WI38 (cell line): ENCODE results near the gene CPLX4.
A peak's percentile ranks its signal among the peaks of the same experiment; 100 is the strongest.
"Not testable (repeated sequence)": the region's sequence is repeated elsewhere in the genome, so short reads cannot be mapped to it uniquely, and the experiment has no call there.

Experiments
- H3K4me3 ChIP-seq: 2 replicates; pipeline ENCODE4 v1.5.1; 2011; ENCODE audit warnings: low read depth, mild to moderate bottlenecking, control low read depth, low read length
- TF ChIP-seq, protein P1 (sequence below): IDR thresholded peaks from 2 replicates; pipeline ENCODE4 v1.5.1; 2012; ENCODE audit warnings: low read depth, mild to moderate bottlenecking, control low read depth, low read length

CPLX4 gene

DNA sequence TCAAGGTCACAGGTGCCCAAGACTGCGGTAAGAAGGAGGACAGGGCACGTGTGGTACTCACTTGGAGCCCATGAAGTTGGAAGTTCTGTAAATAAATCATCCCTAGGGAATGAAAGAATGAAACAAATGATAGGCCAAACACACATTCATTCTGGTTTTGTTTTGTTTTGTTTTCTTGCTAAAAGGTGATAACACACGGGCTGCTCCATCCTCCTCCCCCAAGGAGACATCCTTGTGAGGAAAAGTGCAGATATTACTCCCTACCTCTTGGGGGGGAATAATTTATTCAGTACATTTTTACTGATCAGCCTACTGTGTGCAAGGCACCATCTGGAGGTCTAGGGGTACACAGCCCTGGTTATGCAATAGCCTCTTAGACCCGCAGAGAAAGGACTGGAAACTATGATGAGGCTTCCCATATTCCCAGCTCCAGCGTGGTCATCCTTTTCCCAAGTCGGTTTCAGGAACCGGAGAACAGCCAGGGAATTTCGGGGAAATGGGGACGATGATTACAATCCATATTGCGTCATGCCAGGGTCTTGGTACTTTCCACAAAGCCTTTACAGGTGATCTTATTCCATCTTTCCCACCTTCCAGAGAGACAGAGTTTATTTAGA lies 51.5 kb downstream of the CPLX4 start:
- TF ChIP-seq, protein P1, sequence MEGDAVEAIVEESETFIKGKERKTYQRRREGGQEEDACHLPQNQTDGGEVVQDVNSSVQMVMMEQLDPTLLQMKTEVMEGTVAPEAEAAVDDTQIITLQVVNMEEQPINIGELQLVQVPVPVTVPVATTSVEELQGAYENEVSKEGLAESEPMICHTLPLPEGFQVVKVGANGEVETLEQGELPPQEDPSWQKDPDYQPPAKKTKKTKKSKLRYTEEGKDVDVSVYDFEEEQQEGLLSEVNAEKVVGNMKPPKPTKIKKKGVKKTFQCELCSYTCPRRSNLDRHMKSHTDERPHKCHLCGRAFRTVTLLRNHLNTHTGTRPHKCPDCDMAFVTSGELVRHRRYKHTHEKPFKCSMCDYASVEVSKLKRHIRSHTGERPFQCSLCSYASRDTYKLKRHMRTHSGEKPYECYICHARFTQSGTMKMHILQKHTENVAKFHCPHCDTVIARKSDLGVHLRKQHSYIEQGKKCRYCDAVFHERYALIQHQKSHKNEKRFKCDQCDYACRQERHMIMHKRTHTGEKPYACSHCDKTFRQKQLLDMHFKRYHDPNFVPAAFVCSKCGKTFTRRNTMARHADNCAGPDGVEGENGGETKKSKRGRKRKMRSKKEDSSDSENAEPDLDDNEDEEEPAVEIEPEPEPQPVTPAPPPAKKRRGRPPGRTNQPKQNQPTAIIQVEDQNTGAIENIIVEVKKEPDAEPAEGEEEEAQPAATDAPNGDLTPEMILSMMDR: no peak

DNA sequence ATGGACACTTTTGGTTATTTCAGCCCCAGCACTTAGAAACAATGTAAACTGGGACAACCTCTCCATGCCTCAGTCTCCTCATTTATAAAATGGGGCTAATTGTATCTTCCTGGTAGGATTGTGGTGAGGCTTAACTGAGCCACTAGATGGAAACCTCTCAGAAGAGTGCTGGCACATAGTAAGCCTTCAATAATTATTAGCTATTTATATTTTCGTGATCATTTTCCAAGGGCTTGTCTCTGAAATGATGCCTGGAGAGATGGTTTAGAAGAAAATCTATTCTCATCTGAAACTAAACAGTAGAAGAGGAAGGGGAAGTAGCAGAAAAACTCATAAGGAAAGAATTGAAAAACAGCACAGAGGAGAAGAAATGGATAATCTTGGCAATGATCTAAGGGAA lies 52.0 kb downstream of the CPLX4 start:
- TF ChIP-seq, protein P1: no peak
- H3K4me3 ChIP-seq: no peak overlapping the region

More for the DNA sequence above, 51.5 kb downstream of the CPLX4 start:
- H3K4me3 ChIP-seq: no peak overlapping the region

DNA sequence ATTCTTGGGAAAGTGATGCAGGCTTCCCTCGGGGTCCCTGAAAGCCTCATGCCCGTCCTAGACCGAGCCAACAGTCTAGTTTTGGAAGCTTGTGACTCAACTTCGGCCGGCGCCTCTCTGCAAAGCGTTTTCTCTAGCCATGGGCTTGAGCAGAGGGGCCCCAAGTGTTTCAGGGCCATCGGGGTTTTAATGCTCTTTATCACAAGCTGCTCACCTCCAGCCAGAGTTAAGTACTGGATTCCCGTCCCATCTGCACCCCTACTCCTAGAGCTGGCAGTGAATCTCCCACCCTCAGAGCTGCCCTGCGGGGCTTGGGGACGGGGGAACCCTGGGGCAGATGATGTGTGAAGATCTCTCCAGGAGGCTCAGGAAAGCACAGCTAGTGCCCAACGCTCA lies 52.5 kb downstream of the CPLX4 start:
- TF ChIP-seq, protein P1: no peak
- no peak overlapping the region for H3K4me3 ChIP-seq

DNA sequence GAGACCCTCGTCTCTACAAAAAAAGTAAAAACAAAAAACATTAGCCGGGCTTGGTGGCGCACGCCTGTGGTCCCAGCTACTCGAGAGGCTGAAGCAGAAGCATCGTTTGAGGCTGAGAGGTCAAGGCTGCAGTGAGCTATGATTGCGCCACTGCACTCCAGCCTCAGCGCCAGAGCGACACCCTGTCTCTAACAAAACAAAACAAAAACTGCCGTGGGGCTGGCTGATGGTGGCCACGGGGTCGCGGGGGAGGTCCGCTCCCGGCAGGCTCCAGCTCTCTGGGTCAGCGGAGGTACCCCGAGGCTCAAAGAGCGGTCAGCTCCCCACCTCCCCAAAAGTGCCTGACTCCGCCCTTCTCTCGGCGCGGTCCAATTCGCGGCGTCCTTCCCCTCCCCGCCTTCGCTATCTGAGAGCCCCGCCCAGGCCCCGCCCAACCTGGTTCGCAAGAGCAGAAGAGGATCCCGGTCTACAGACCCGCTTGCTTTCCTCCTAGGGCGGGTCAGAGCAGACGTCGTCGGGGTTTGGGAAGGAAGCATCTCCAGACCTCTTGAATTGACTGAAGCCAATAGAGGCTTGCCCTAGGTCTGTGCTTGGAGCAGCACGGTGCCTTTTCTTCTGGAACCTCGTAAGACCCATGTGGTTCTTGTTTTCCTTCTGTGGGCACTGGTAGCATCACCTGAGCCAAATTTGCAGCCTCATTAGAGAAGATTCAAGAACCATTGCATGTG lies 53.0 kb downstream of the CPLX4 start:
- TF ChIP-seq, protein P1: no peak
- H3K4me3 ChIP-seq: 0 out of 2 replicates have a peak overlapping the region, but pooled peaks have one; percentile 17

DNA sequence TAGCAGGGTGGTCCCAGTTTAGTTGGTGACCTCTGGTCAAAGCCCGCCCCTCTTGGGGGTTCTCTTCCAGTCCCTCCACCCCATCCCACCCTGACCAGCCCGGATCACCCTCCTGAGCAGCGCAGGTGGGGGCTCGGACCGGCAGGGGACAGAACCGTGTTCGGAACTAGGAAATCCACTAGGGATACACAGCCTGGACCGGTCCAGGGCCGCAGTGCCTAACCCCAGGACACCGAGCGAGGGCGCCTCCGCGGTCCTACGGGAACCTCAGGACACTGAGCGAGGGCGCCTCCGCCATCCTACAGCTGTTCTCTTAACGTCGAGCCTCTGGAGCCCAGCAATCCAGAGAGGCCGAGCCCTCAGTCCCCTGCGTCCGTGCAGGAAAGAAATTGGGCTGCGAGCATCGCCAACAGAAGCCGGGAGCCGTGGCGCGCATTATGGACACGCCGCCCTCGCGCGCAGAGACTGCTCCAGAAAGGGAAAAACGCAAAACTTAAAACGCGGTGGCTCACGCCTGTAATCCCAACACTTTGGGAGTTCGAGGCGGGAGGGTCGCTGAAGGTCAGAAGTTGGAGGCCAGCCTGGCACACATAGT lies 53.7 kb downstream of the CPLX4 start:
- no peak overlapping the region for H3K4me3 ChIP-seq
- TF ChIP-seq, protein P1: no peak

DNA sequence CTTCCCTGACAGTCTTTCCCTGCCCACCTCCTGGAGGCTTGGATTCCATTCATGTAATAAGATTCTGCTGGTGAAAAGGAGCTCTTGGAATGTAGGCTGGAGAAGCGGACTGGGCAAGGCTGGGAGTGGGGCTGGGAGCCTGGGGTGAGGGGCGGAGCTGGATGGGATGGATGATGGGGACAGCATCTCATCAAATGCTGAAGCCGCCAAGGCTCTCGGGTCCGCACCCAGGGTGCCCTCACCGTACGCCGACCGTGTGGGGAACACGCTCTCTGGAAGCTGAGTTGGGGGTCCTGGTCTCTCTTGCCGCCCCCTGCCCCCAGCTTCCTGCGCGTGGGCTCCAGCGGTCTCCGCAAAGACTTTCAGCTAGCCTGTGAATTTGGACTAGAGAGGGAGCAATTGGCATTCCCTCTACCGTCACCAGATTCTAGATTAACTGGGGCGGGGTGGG lies 54.3 kb downstream of the CPLX4 start:
- TF ChIP-seq, protein P1: no peak
- H3K4me3 ChIP-seq: no peak overlapping the region

DNA sequence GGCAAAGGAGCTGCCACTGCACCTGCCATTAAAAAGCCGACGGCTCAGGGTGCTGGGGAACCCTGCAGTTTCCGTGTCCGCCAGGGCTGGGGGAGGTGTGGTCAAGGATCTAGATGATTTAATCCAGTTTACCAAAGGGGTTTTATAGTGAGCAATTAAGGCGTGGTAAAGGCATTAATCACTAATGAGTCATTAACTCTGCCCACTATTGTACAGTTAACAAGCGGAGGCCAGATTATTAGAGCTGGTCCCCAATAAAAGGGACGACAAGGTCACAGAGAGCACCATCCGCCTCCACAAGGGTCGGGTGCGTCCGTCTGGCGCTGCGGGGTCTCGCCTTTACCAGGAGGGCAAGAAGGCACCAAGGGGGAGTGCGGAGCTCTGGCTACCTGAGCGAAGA lies 54.8 kb downstream of the CPLX4 start:
- no peak overlapping the region for H3K4me3 ChIP-seq
- TF ChIP-seq, protein P1: no peak

DNA sequence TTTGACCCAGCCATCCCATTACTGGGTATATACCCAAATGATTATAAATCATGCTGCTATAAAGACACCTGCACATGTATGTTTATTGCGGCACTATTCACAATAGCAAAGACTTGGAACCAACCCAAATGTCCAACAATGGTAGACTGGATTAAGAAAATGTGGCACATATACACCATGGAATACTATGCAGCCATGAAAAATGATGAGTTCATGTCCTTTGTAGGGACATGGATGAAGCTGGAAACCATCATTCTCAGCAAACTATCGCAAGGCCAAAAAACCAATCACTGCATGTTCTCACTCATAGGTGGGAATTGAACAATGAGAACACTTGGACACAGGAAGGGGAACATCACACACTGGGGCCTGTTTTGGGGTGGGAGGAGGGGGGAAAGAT lies 56.2 kb downstream of the CPLX4 start:
- H3K4me3 ChIP-seq: not testable (repeated sequence)

DNA sequence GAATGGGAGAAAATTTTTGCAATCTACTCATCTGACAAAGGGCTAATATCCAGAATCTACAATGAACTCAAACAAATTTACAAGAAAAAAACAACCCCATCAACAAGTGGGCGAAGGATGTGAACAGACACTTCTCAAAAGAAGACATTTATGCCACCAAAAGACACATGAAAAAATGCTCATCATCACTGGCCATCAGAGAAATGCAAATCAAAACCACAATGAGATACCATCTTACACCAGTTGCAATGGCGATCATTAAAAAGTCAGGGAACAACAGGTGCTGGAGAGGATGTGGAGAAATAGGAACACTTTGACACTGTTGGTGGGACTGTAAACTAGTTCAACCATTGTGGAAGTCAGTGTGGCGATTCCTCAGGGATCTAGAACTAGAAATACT lies 56.6 kb downstream of the CPLX4 start:
- H3K4me3 ChIP-seq: not testable (repeated sequence)

DNA sequence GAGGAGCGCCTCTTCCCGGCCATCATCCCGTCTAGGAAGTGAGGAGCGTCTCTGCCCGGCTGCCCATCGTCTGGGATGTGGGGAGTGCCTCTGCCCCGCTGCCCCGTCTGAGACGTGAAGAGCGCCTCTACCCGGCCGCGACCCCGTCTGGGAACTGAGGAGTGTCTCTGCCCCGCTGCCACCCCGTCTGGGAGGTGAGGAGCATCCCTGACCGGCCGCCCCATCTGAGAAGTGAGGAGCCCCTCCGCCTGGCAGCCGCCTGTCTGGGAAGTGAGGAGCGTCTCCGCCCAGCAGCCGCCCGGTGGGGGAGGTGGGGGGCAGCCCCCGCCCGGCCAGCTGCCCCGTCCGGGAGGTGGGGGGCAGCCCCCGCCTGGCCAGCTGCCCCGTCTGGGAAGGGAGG lies 63.0 kb downstream of the CPLX4 start:
- H3K4me3 ChIP-seq: not testable (repeated sequence)
